ENCODE results near the gene GFRA1.

GRCh38 chr10:116292493-116292892, 19.5 kb upstream of the GFRA1 start:
- TF ChIP-seq EZH2 (IDR thresholded peaks at IDR 0.05; ENCODE audit: borderline replicate concordance, low read depth, low read length, severe bottlenecking) = no peak
- TF ChIP-seq, protein P1, sequence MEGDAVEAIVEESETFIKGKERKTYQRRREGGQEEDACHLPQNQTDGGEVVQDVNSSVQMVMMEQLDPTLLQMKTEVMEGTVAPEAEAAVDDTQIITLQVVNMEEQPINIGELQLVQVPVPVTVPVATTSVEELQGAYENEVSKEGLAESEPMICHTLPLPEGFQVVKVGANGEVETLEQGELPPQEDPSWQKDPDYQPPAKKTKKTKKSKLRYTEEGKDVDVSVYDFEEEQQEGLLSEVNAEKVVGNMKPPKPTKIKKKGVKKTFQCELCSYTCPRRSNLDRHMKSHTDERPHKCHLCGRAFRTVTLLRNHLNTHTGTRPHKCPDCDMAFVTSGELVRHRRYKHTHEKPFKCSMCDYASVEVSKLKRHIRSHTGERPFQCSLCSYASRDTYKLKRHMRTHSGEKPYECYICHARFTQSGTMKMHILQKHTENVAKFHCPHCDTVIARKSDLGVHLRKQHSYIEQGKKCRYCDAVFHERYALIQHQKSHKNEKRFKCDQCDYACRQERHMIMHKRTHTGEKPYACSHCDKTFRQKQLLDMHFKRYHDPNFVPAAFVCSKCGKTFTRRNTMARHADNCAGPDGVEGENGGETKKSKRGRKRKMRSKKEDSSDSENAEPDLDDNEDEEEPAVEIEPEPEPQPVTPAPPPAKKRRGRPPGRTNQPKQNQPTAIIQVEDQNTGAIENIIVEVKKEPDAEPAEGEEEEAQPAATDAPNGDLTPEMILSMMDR (IDR thresholded peaks at IDR 0.05; ENCODE audit: extremely low read depth in 1 of 2, insufficient read depth in 1 of 2, low read depth in 1 of 2, low read length in 2 of 2) = no peak
